Stimulated activated CD8-positive, alpha-beta memory T cell treated with anti-CD3 and anti-CD28 coated beads, Interleukin-12 subunit alpha, Interleukin-12 subunit beta, amount 100 ng/mL, for 24 hours (primary cell): ENCODE measurements around the gene HSF4.
"Not testable (repeated sequence)": the region's sequence is repeated elsewhere in the genome, so short reads cannot be mapped to it uniquely, and the experiment has no call there.

Experiments used
- DNase-seq: peaks from one replicate; pipeline ENCODE4 v3.0.0-alpha.2; 2020; ENCODE audit errors: extremely low read depth

The HSF4 gene

GRCh38 chr16:67164599-67165061 is at the start of gene HSF4:
TSS of gene HSF4 (plus strand) at chr16:67164745. CDS start at chr16:67164812, 67 bp downstream.
- no peak for DNase-seq

- no peak for DNase-seq
These were observed 49.8 kb upstream of the HSF4 start for GRCh38 chr16:67114793-67115192.

GRCh38 chr16:67115639-67116038 is 48.9 kb upstream of the HSF4 start:
- no peak for DNase-seq

DNA sequence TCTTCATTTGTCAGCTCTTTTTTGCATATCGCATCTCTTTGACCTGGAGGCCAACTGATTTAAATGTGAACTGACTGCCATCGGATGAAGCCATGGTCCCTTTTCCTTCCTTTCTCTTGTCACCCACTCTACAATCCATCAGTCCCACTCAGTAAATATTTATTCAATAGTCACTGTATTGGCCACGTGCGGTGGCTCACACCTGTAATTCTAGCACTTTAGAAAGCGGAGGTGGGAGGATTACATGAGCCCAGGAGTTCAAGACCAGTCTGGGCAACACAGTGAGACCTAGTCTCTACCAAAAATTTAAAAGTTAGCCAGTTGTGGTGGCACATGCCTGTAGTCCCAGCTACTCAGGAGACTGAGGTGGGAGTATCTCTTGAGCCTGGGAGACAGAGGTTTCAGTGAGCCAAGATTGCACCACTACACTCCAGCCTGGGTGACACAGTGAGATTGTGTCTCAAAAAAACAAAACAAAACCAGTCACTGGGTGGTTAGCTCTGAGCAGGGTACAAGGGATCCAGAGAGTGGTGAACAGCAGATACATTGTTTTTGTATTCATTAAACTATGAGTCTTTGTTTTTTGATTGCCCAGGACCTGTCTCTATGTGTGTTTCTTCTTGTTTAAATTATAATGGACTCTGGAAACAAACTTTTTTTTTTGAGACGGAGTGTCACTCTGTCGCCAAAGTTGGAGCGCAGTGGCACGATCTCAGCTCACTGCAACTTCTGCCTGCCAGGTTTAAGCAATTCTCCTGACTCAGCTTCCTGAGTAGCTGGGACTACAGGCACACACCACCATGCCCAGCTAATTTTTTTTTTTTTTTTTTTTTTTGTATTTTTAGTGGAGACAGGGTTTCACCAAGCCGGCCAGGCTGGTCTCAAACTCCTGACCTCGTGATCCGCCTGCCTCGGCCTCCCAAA is 47.9 kb upstream of the HSF4 start:
- DNase-seq: no peak

DNA sequence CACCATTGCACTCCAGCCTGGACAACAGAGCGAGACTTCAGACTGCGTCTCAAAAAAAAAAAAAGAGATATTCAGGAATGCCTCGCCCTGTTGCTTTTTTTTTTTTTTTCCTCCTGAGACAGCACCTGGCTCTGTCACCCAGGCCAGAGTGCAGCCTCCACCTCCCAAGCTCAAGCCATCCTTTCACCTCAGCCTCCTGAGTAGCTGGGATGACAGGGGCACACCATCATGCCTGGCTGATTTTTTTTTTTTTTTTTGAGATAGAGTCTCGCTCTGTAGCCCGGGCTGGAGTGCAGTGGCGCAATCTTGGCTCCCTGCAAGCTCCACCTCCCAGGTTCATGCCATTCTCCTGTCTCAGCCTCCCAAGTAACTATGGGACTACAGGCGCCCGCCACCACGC is 46.8 kb upstream of the HSF4 start:
- DNase-seq: no peak

- no peak for DNase-seq
These were observed 44.5 kb upstream of the HSF4 start for GRCh38 chr16:67120025-67120424.

DNA sequence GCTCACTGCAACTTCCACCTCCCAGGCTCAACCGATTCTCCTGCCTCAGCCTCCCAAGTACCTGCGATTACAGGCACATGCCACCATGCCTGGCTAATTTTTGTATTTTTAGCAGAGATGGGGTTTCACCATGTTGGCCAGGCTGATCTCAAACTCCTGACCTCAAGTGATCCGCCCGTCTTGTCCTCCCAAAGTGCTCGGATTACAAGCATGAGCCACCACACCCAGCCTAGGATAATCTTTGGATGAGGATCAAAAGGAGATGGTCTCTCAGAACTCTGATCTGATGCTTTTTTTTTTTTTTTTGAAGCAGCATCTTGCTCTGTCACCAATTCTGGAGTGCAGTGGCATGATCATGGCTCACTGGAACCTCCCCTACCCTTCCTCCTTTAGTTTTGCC is 41.7 kb upstream of the HSF4 start:
- not testable (repeated sequence) for DNase-seq

GRCh38 chr16:67128417-67128816 is 36.1 kb upstream of the HSF4 start:
- DNase-seq: no peak

- no peak for DNase-seq
These were observed 35.7 kb upstream of the HSF4 start for GRCh38 chr16:67128887-67129286.

DNA sequence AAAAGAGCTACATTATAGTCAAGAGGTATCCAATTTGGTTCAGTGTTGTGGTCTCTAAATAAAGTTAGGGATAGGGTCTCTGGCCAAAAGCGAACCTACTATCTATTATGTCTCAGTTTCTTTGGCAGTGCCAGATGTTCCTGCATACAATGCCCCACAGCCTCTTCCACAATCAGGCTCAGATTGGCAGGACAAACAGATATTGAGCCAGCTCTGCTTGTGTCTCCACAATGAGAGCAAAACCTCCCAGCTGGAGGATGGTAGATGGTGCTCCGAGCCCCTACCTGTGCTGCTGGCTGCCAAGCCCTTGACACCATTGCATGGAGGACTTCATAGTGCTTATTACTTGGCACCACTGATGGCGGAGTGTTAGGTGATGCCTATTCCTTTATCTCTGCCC is 35.1 kb upstream of the HSF4 start:
- DNase-seq: no peak

DNA sequence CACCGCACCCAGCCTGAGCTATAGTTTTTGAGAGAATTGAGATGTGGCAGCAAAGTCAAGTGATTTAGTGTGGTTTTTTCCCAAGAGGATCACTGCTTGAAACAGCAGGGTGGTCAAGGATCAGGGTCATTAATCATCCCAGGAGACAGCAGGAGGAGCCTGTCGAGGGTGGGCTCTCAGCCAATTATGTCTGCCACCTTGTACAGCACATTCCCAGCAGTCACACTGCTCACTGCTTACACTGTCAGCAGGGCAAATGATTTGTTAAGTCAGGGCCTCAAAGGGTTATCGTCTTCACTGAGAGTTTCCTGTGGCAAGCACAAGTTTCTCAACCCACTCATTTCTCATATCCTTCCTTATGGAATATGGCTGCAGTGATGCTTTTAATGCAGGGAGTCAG is 26.9 kb upstream of the HSF4 start:
- DNase-seq: no peak

DNA sequence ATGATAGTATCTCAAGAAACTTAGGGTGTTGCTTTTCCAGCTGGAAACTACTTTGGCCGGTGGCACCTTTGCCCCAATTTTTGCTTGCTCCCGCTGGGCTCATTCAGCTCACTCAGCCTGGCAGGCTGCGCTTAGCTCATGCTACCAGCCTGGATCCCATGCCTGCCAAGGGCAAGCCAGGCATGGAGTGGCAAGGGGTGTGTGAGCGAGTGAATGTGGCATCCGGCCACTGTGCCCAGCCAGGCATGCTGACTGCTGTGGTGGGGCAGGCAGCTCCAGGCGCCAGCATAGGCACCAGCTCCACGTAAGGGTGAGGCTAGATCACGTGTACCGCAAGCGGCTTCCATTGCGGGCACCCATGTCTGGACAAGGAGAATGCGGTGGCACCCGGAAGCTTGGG is 23.2 kb upstream of the HSF4 start:
- DNase-seq: no peak

DNA sequence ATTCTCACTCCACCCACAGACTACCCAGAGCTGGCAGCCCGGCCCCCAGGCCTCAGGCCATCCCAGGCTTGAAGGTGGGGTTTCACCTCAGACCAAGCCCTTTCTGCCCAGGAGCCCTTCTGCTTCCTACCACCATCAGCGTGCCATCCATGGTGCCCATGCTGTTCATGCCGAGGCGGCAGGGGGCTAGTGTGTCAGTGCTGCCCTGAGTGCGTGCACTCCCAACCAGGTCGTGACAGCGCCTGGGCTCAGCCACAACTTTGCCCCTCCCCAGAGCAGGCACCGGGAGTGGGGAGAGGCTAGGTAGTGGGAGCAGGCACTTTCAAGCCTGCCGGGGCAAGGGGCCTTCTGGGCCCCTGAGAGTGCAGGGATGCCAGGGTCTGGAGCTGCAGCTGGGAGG is 22.2 kb upstream of the HSF4 start:
- DNase-seq: no peak

DNA sequence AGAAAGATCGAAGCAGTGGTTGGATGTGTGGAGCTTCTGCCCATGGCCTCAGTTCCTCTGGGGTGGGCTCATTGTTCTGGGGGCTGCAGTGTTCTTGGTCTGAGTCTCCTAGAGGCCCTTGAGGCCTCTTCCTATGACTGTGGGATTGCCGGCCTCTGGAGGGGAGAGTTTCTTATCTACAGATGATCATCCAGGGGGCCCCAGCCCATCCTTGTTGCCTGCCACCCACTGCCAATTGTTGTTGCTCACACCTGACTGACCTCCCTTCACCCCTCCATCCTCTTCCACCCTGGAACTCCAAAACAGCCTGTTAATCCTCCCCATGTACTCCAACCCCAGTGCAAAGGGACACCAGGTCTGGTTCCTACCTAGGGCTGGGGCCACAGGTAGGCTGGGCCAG is 19.6 kb upstream of the HSF4 start:
- DNase-seq: no peak

- no peak for DNase-seq
These were observed 18.8 kb upstream of the HSF4 start for GRCh38 chr16:67145746-67146145.

- no peak for DNase-seq
These were observed 17.8 kb upstream of the HSF4 start for GRCh38 chr16:67146523-67147357.

DNA sequence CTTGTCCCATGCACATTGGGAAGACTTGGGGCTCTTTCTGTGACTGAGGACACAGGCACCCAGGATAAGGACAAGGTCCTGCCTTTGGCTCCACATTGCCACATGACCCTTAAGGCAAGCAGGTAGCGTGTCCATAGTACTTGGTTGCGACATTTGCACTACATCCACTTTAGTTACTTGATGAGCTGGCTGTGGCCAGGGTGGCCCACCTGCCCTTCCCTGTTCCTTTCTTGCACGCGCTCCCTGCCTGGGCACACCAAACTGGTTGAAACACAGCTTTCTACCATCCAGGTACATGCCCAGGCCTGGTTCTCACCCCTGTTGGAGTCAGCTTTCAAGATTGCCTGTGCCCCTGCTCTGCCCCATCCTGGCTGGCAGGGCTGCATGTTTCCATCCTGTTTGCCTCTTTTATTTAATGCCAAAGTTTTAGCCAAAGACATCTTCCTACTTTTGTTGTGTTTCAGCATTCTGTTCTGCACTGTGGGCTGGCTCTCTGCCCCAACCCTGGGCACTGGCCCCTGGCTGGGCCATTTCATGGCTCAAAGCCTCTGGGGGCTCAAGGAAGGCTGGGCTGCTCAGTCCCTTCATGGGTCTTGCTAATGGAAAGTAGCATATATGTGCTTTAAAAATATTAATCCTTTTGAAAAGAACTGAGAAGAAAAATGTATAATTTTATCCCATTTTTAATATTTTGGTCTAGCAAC is 17.0 kb upstream of the HSF4 start:
- DNase-seq: no peak

- DNase-seq: no peak
These were observed 16.3 kb upstream of the HSF4 start for GRCh38 chr16:67148221-67148620.

GRCh38 chr16:67148656-67149275 is 15.8 kb upstream of the HSF4 start:
- DNase-seq: no peak

DNA sequence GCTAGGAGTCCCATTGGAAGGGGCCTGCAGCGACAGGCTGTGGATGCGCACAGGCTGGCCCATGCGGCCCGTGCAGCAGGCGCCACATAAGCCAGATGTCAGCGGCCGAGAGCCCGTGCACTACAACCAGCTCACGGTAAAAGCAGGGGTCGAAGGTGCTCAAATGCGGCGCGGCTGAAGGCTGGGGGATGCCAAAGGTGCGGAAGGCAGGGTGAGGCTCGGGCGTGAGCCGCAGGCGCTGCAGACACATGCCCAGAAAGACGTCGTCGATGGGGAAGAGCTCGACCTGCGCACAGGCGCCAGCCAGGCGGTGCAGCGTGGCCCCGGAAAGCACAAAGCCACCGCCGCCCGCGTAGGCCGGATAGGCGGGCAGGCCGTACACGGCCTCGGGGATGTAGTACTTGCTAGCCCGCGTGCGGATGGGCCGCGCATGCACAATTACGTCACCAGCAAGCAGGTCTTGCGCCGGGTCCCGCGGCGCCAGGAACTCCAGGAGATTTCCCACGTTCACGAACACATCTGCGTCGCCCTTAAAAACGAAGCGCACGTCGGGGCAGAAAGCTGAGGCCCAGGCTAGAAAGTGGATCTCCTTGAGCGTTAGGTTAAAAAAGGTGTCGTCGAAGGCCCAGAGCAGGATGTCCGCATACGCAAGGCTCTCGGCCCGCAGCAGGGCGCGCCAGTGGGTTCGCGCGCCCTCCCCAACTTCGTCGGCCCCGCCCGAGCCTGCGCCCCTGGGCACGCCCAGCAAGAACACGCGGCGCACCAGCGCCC is 15.1 kb upstream of the HSF4 start:
- no peak for DNase-seq
